ENCODE results near the gene PDE9A.
A peak's percentile ranks its signal among the peaks of the same experiment; 100 is the strongest.

PDE9A gene

GRCh38 chr21:42673633-42674328, 20.4 kb downstream of the PDE9A start:
- no peak for DNase-seq

DNA sequence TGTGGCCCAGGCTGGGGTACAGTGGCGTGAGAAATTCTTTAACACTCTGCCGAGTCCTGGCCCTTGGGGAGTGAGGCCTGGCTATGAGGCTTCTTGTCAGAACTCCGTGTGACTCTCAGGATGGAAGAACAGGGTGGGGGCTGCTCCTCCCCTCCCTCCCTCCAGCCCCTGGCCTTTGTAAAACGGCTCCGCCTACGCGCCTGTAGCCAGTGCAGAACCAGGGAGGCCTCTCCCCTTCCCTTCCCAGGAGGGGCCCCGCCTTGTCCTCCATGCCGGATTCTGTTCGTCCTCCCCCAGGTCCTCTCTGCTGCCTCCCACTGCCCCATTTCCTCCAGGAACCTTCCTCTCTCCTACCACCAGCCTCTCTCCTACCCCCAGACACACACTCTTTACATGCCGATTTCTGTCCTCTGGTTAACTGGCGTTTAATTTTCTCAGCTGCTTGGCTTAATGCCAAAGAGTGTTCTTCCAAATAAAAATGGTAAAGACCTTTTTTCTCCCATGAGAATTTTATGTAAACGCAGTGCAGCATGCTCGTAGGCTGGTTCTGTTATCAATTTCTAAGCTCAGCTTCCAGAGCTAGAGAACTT, 21.0 kb downstream of the PDE9A start:
- no peak for DNase-seq

- no peak for DNase-seq
Measured at GRCh38 chr21:42675403-42675802, 22.0 kb downstream of the PDE9A start.

GRCh38 chr21:42676808-42677207, 23.4 kb downstream of the PDE9A start:
- no peak for DNase-seq

DNA sequence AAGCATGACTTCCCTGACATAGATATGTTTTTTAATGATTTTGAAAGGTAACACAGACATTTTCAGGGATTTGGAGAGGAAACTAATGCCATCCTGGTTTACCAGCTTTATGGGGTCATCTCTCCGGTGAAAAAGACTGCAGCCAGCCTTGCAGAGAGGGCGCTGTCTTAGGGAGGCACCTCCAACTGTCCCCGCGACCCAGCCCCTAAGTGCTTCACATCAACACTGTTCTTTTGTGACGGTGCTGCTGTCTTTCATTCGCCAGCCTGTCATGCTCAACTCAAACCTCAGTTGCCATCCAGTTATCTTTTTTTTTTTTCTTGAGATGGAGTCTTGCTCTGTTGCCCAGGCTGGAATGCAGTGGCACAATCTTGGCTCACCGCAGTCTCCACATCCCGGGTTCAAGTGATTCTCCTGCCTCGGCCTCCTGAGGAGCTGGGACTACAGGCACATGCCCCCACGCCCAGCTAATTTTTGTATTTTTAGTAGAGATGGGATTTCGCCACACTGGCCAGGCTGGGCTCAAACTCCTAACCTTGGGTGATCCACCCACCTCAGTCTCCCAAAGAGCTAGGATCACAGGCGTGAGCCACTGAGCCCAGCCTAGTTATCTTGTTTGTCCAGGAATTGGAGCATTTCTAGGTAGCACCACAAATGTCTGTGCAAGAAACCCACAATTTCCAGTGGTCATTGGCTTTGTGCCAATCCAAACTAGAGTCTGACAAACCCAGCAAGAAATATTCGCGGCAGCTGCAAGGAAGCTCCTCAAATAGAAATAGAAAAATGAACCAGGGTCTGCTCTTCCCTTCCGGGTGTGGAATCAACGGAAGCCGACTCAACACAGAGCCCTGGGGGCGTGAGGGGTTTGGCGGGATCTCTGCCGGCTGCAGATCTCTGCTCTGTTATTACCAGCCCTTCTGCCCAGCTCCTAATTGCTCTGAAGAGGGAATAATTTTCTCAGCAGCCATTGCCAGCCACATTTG, 24.2 kb downstream of the PDE9A start:
- peak; percentile 60 for DNase-seq

DNA sequence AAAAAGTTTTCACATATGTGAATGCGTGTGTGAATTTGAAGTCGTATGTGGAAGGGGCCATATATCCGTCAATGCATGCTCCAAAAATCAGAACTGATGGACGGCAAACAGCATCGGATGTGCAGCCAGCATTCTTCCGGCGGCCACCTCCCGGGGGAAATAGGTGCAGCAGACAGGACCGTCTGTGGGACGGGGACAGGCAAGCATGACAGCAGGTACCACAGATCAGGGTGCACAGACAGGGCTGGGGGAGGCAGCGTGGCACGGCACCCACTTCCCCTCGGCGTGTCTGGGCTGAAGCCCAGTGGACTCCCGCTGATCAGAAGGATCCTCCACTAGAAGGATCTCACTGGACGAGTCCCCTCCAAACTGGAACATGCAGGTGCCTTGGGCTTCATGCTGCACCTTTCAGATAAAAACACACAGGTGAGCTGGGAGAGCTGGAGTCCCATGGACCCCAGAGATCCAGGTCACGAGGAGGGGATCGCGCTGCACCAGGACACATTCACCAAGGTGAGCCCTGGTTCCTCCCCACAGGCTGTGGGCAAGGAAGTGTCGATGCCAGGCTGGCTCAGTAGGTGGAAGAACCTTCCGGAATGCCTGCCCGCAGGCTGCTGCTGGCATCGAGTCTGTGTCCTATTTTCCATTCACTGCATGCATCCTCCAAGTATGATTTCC, 25.3 kb downstream of the PDE9A start:
- no peak for DNase-seq

DNA sequence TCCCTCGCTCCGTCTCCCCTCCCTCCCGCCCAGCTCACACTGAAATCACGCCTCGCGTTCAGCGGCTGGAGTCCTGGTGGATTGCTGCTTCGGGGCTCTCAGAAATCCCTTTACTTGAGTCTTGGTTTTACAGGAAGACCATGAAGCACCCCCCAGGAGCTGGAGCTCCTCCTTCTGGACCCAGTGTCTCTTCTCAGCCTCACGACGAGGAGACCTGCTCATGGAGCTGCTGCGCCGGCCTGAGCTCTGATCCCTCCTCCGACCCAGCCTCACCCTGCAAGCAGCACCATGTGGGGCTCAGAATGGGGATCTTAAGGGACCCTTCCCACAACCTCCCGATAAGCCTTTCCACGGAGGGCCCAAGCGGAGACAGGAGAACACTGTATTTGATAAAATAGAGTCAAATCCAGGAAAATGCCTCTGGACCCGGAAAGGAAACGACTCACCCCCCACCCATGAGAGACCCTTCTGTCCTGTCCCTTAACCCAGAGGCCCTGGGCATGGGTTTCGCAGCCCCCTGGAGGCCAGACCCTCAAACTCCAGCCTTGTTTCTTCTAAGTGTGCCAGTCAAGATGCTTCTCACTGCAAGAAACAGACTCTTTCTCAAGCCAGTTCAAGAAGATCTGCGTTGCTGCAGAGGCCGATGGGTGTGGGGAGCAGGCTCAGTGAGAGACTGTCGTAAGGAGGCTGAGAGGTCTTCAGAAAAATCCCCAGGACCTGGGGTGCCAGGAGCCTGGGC, 26.1 kb downstream of the PDE9A start:
- no peak for DNase-seq

- DNase-seq: no peak
Measured at GRCh38 chr21:42680058-42680330, 26.6 kb downstream of the PDE9A start.

- no peak for DNase-seq
Measured at GRCh38 chr21:42680429-42680828, 27.0 kb downstream of the PDE9A start.

DNA sequence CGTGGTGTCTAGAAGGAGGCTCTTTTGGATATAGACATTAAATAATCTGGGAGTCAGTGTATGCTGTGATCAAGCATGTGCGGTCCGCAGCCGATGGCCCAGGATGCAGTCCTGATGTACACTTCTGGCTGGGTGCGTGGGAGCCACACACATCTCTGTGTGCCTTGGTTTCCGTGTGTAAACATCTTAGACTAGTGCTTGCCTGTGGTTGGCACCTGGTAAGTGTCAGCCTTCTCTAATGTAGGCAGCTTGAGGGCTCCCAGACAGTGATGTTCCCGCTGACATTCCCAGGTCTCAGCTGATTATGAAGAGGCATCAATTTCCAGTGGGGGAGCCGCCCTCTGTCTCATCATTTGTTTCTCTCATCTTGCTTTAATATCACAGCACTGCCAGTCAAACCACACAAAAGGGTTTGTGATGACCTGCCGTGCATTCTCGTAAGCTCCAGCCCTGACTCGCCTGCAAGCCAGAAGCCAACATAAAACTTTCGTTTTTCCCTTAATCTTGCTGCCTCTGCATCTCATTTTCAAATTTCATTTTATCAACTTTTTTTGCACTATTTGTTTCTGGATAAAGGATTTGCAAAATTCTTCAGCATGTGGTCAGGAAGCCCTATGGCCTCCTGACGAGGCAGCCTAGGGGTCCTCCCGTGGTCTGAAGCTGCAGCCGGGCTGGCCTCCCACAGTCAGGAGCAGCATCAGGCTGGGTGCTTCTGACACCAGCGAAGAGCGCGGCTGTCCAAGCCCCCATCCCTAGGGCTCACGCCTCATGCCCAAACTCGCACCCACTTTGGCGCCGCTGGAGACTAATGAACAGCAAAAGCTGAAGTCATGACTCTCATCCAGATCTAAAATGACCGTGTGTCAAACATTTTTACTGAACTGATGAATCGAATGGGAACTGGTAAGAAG, 28.1 kb downstream of the PDE9A start:
- DNase-seq: no peak

- no peak for DNase-seq
Measured at GRCh38 chr21:42682661-42683210, 29.3 kb downstream of the PDE9A start.

- DNase-seq: no peak
Measured at GRCh38 chr21:42683371-42684108, 30.1 kb downstream of the PDE9A start.

- DNase-seq: no peak
Measured at GRCh38 chr21:42684109-42684916, 30.9 kb downstream of the PDE9A start.

DNA sequence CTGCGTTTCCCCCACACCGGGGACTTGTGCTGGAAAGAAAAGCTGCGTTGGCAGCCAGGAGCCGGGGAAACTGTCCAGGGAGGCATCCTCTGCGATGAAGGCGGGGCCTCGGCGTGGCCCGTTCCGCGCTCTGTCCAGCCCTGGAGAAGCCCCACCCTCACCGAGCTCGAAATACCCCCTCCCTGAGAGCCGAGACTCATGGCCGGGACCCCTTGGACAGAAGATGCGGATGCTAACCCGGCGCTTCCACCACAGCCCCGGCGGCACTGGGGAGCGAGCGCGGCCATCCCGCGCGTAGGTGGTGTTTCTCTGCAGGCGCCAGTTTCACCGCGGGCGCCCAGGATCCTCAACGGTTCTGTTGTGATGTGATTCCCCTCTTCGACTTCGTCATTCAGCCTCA, 31.6 kb downstream of the PDE9A start:
- DNase-seq: no peak

- DNase-seq: no peak
Measured at GRCh38 chr21:42685954-42686500, 32.6 kb downstream of the PDE9A start.

- DNase-seq: no peak
Measured at GRCh38 chr21:42687796-42688195, 34.4 kb downstream of the PDE9A start.

GRCh38 chr21:42688226-42688840, 34.9 kb downstream of the PDE9A start:
- no peak for DNase-seq

GRCh38 chr21:42688841-42689371, 35.5 kb downstream of the PDE9A start:
- DNase-seq: no peak

DNA sequence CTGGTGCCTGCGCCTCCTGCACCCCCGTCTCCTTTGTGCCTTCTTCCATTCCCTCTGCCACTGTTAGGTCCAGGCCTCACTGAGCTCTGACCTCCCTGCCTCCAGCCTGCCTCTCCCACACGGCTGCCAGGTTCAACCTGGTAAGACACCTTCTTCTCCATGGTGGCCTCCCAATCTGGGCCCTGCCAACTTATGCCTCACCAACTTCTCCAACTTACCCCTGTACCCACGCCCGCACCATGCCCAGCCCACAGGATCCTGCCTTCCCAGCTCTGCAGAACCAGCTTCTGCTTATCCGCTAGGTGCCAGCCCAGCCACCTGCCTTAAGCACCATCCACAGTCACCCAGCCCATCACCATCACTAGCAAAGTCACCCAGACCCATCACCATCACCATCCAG, 37.2 kb downstream of the PDE9A start:
- DNase-seq: no peak

All from fibroblast of upper back skin (primary cell).